Measurements from ENCODE around the gene LIMD2. TPM values are rescaled to one million over a fixed set of nuclear protein-coding genes. Genes with fewer than 3 reads are reported as not detected.

LIMD2 gene
- total and polyA plus RNA-seq, 2 of the 8 experiments (the other 6 are each of a cell fraction or from before 2014, with no cell fraction given) = 72.0 to 77.2 TPM

- Histone ChIP-seq H2BK15ac (ENCODE audit: low read length) (no peak overlapping the region), H3K9ac (replicated peaks in 1 of 4; ENCODE audit: extremely low read depth in 1 of 4, low read depth in 3 of 4, low read length in 3 of 4) (no peak overlapping the region), H3K56ac (replicated peaks; ENCODE audit: insufficient read length, low read depth, low read length) (no peak overlapping the region), H2BK12ac (ENCODE audit: low read depth, low read length) (no peak overlapping the region), H2AFZ (ENCODE audit: low read length) (no peak overlapping the region), H3K23ac (ENCODE audit: insufficient read length) (no peak overlapping the region), H3K23me2 (ENCODE audit: low read depth, low read length) (no peaks in the 10 kb centered on the region), H2BK120ac (replicated peaks; ENCODE audit: low read depth, low read length) (no peak overlapping the region), H3K4me2 (ENCODE audit: insufficient read depth in 1 of 2, low read depth in 2 of 2, low read length in 2 of 2) (no peak overlapping the region), H3K27ac (ENCODE audit: low read depth, low read length) (no peak overlapping the region), H3K79me1 (ENCODE audit: low read depth, low read length) (no peaks in the 10 kb centered on the region), H4K20me1 (replicated peaks in 1 of 2; ENCODE audit: control insufficient read depth in 1 of 2, insufficient read depth in 2 of 2, low read length in 2 of 2) (no peaks in the 10 kb centered on the region), H3K14ac (ENCODE audit: insufficient read length) (no peak overlapping the region), H4K91ac (replicated peaks; ENCODE audit: insufficient read length, low read length) (no peak overlapping the region), H2BK5ac (ENCODE audit: low read depth, low read length) (no peak overlapping the region), H3K79me2 (ENCODE audit: control insufficient read depth in 1 of 2, insufficient read depth in 2 of 2, low read length in 2 of 2) (no peaks in the 10 kb centered on the region), H4K8ac (ENCODE audit: extremely low read depth, insufficient read depth, low read length) (no peak overlapping the region; the same call in 1 of the 2 replicates), H3K4ac (replicated peaks; ENCODE audit: insufficient read length, low read depth, low read length) (no peak overlapping the region), H3K9me3 (ENCODE audit: insufficient read depth in 2 of 2, low read depth in 1 of 2, low read length in 1 of 2) (no peaks in the 10 kb centered on the region), H3K4me3 (ENCODE audit: extremely low read depth in 1 of 4, insufficient read depth in 2 of 4, low read depth in 3 of 4, low read length in 4 of 4) (no peak overlapping the region), H4K5ac (ENCODE audit: insufficient read length, low read depth, low read length) (no peak overlapping the region), H2AK5ac (ENCODE audit: low read depth, low read length) (no peak overlapping the region), H3K27me3 (replicated peaks in 1 of 4; ENCODE audit: control insufficient read depth in 3 of 4, extremely low read depth in 1 of 4, insufficient read depth in 3 of 4, low read length in 3 of 4) (no peaks in the 10 kb centered on the region), H3K36me3 (ENCODE audit: control insufficient read depth in 2 of 4, insufficient read depth in 4 of 4, low read length in 3 of 4) (peaks cover 5 to 13% (median 6%) of the 10 kb centered on the region in 4 experiments; a peak in 5 of 8 replicates), H3K4me1 (replicated peaks in 1 of 4; ENCODE audit: control insufficient read depth in 3 of 4, insufficient read depth in 4 of 4, low read length in 3 of 4) (no peaks in the 10 kb centered on the region), H3K18ac (ENCODE audit: extremely low read depth, low read length) (no peak overlapping the region), H2BK20ac (ENCODE audit: low read length) (no peak overlapping the region)
- FAIRE-seq (no peak), DNase-seq (ENCODE audit: low read depth in 1 of 2, low spot score in 2 of 2) (no peak)
- ChIA-PET POLR2A (ENCODE audit: partially characterized antibody) (interaction anchor here (1.0 kb wide), 1 partner anchor 9 kb away, joined by 5 read pairs; no protein-coding TSS in a partner anchor), CTCF (ENCODE audit: partially characterized antibody) (interaction anchor here (1.5 to 7.5 kb wide), 2 partner anchors 11 to 73 kb away, joined by 5 to 63 read pairs; no protein-coding TSS in a partner anchor)
- 92% methylated on average over 3 of the region's 3 CpGs; no CpG with 5 or more reads in 1 of the 2 experiments for WGBS, 2 experiments (ENCODE audit: extremely low coverage in 1 of 2, insufficient coverage in 1 of 2, insufficient read length in 1 of 2, insufficient replicate concordance in 2 of 2, low coverage in 1 of 2, low lambda C conversion rate in 2 of 2, missing lambda C conversion rate in 1 of 2)
- TF ChIP-seq SP2 (IDR thresholded peaks at IDR 0.05; ENCODE audit: low read length) (no peak), KDM5A (IDR thresholded peaks at IDR 0.05; ENCODE audit: low read length) (no peak), JUN (IDR thresholded peaks at IDR 0.05; ENCODE audit: low read depth, low read length) (no peak), RNF2 (IDR thresholded peaks at IDR 0.05; ENCODE audit: borderline replicate concordance, low read depth, low read length, missing control alignments, poor library complexity, severe bottlenecking) (no peak), E2F6 (IDR thresholded peaks at IDR 0.05) (no peak), SIN3A (conservative IDR thresholded peaks at IDR 0.05 in 1 of 2, IDR thresholded peaks at IDR 0.05 in 1 of 2; ENCODE audit: low read depth in 1 of 2, low read length in 2 of 2) (no peak), POLR2A (IDR thresholded peaks at IDR 0.05; ENCODE audit: control extremely low read depth in 1 of 2, low read depth in 2 of 2, low read length in 2 of 2) (no peak), CTCF (IDR thresholded peaks at IDR 0.05; ENCODE audit: control extremely low read depth in 1 of 3, insufficient read depth in 1 of 3, low read depth in 1 of 3, low read length in 3 of 3) (no peak), FOSL1 (IDR thresholded peaks at IDR 0.05; ENCODE audit: insufficient read depth, low read depth, low read length) (no peak), SP1 (IDR thresholded peaks at IDR 0.05; ENCODE audit: low read depth, low read length) (no peak), SIX5 (IDR thresholded peaks at IDR 0.05; ENCODE audit: low read depth, low read length) (no peak)
Observed at GRCh38 chr17:63685578-63685977, 14.3 kb downstream of the LIMD2 start.
